Measurements from ENCODE around the gene ULK1. TPM values are rescaled to one million over a fixed set of nuclear protein-coding genes. Genes with fewer than 3 reads are reported as not detected.

Gene ULK1
- total and polyA plus RNA-seq, 7 donors, result 5.3 to 29.1 (median 16.8) TPM

DNA sequence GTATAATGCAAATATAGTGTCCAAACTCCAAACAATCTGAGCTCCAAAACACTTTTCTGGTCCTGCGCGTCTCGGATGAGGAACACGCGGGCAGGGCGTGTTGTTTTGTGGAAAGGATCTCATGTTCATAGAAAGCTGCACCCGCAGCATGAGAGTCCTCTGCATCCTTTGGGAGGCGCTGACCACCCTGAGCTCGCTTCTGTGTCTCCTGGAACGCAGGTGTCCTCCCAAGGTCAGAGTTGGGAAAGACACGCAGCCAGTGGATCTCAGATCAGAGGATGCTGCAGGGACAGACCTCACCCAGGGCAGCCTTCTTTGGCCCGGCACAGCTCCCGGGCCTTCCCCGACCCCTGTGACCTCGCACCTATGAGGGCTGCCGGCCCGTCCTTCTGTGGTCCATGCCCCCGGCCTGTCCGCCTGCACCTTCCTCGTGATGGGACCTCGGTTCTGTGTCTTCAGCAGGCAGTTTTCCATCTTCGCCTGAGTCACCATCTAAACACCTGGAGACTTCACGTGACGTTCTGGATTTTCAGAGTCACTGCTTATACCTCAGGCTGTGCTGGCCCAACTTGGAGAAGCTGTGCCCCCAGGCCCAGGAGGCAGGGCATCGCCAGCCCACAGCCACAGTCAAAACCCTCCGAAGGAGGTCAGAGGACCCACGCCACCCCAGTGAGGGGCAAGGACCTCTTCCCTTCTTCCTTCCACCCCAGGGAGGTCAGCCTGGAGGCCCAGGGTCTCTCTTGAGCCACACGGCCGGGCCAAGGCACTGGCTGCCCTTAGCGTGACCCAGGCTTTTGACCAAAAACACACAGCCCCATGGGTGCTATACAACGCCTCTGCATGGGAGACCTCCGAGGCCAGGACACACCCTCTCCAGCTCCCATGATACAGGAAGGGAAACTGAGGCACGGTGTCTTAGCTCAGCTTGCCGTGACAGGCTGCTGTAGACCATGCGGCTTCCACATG, 40.3 kb upstream of the ULK1 start:
- Histone ChIP-seq H3K4me3 (no peak overlapping the region), H3K36me3 (no peaks in the 10 kb centered on the region), H3K4me1 (peaks cover 0 to 9% (median 1%) of the 10 kb centered on the region in 4 donors), H3K27me3 (peaks cover 0 to 35% (median 19%) of the 10 kb centered on the region in 3 donors), H3K27ac (no peak overlapping the region), H3K9me3 (no peaks in the 10 kb centered on the region)
- no peak for DNase-seq
- intact Hi-C loops (cut with DNase I), result loop anchor here (5.0 kb wide), 1 partner anchor 98 kb away; no protein-coding TSS in a partner anchor
- WGBS, 2 donors, result 69 to 88% methylated on average over 35 of the region's 35 CpGs
- TF ChIP-seq POLR2A (IDR thresholded peaks at IDR 0.05) (no peak), POLR2AphosphoS5 (IDR thresholded peaks at IDR 0.05) (no peak), EP300 (IDR thresholded peaks at IDR 0.05) (no peak), CTCF (IDR thresholded peaks at IDR 0.05) (no peak)

GRCh38 chr12:131854861-131855476, 39.5 kb upstream of the ULK1 start:
- intact Hi-C loops (cut with DNase I), result loop anchor here (5.0 kb wide), 1 partner anchor 97 kb away; no protein-coding TSS in a partner anchor
- Histone ChIP-seq H3K36me3 (no peaks in the 10 kb centered on the region), H3K4me1 (peaks cover 0 to 9% (median 1%) of the 10 kb centered on the region in 4 donors), H3K4me3 (no peak overlapping the region), H3K9me3 (no peaks in the 10 kb centered on the region), H3K27me3 (peaks cover 0 to 35% (median 19%) of the 10 kb centered on the region in 3 donors), H3K27ac (no peak overlapping the region)
- no peak for TF ChIP-seq POLR2A (IDR thresholded peaks at IDR 0.05)
- 79 to 84% methylated on average over 16 of the region's 16 CpGs for WGBS, 2 donors
- no peak for DNase-seq

- Histone ChIP-seq H3K27ac (no peak overlapping the region), H3K4me1 (peaks cover 0 to 12% (median 1%) of the 10 kb centered on the region in 4 donors), H3K36me3 (no peaks in the 10 kb centered on the region), H3K27me3 (peaks cover 0 to 35% (median 19%) of the 10 kb centered on the region in 3 donors), H3K9me3 (no peaks in the 10 kb centered on the region), H3K4me3 (no peak overlapping the region)
- TF ChIP-seq EP300 (IDR thresholded peaks at IDR 0.05), result no peak
- no peak for TF ChIP-seq CTCF (IDR thresholded peaks at IDR 0.05)
- intact Hi-C loops (cut with DNase I), result no loop called here
- WGBS, 2 donors, result 40 to 58% methylated on average over 30 of the region's 30 CpGs
- no peak for DNase-seq
These were observed 38.8 kb upstream of the ULK1 start for GRCh38 chr12:131855521-131856142.

GRCh38 chr12:131856366-131857097, 37.9 kb upstream of the ULK1 start:
- DNase-seq, result no peak
- Histone ChIP-seq H3K4me3 (no peak overlapping the region), H3K27ac (no peak overlapping the region), H3K4me1 (peaks cover 0 to 8% (median under 1%) of the 10 kb centered on the region in 4 donors), H3K27me3 (peaks cover 0 to 35% (median 19%) of the 10 kb centered on the region in 3 donors), H3K36me3 (no peaks in the 10 kb centered on the region), H3K9me3 (no peaks in the 10 kb centered on the region)
- intact Hi-C loops (cut with DNase I), result no loop called here
- 85 to 88% methylated on average over 10 of the region's 10 CpGs for WGBS, 2 donors
- no peak for TF ChIP-seq CTCF (IDR thresholded peaks at IDR 0.05)
- no peak for TF ChIP-seq POLR2A (IDR thresholded peaks at IDR 0.05)
- TF ChIP-seq EP300 (IDR thresholded peaks at IDR 0.05), result no peak
- TF ChIP-seq POLR2AphosphoS5 (IDR thresholded peaks at IDR 0.05), result no peak
